H1 (cell line): ENCODE data around the gene ACAD11. TPM values are rescaled to one million over a fixed set of nuclear protein-coding genes. Genes with fewer than 3 reads are reported as not detected.

ENCODE experiments used
- CTCF ChIA-PET: fragments of 300-600 bp; sonication (Branson Sonifier 250); formaldehyde crosslinking; loops from one replicate; lab custom pipeline; 2021; ENCODE audit not compliant: partially characterized antibody; lab: Charles Lee
- POLR2A ChIA-PET: fragments of 300-600 bp; sonication (Branson Sonifier 250); formaldehyde crosslinking; loops from one replicate; lab custom pipeline; 2021; ENCODE audit warnings: inconsistent platforms; ENCODE audit not compliant: partially characterized antibody; lab: Charles Lee
- DNase-seq, 2 experiments: peaks; one replicate each; pipeline versions ENCODE4 v3.0.0 to v3.0.0-alpha.2; 2010 to 2022; ENCODE audit warnings: low spot score in 2 of 2, low read depth in 1 of 2, mixed read lengths in 1 of 2
- FAIRE-seq: peaks from 2 replicates; lab custom pipeline; 2011; peaks lifted over from hg19 to GRCh38; lab: Jason Lieb, UNC
- H2AFZ ChIP-seq: 2 replicates; pipeline ENCODE4 v1.8.1; 2012; ENCODE audit warnings: low read length, inconsistent platforms
- H2AK5ac ChIP-seq: 2 replicates; pipeline ENCODE4 v1.6.1; 2013; ENCODE audit warnings: low read depth, low read length
- H2BK120ac ChIP-seq: replicated peaks from 2 replicates; pipeline ENCODE3; 2013; ENCODE audit warnings: low read depth, low read length, inconsistent platforms
- H2BK12ac ChIP-seq: 2 replicates; pipeline ENCODE4 v1.6.1; 2013; ENCODE audit warnings: low read depth, low read length
- H2BK15ac ChIP-seq: 2 replicates; pipeline ENCODE4 v1.6.1; 2013; ENCODE audit warnings: low read length
- H2BK20ac ChIP-seq: 2 replicates; pipeline ENCODE4 v1.6.1; 2013; ENCODE audit warnings: low read length
- H2BK5ac ChIP-seq: 2 replicates; pipeline ENCODE4 v1.6.1; 2013; ENCODE audit warnings: low read depth, low read length
- H3K14ac ChIP-seq: 2 replicates; pipeline ENCODE4 v1.6.1; 2013; ENCODE audit warnings: inconsistent platforms; ENCODE audit not compliant: insufficient read length
- H3K18ac ChIP-seq: 2 replicates; pipeline ENCODE4 v1.6.1; 2013; ENCODE audit warnings: low read length; ENCODE audit errors: extremely low read depth
- H3K23ac ChIP-seq: 2 replicates; pipeline ENCODE4 v1.6.1; 2013; ENCODE audit warnings: inconsistent platforms; ENCODE audit not compliant: insufficient read length
- H3K23me2 ChIP-seq: 2 replicates; pipeline ENCODE4 v1.6.1; 2013; ENCODE audit warnings: low read depth, low read length
- H3K27ac ChIP-seq: 2 replicates; pipeline ENCODE4 v1.6.1; 2011; ENCODE audit warnings: low read depth, low read length, inconsistent platforms
- H3K27me3 ChIP-seq, 4 experiments: replicated peaks in 1 of 4; 1 replicate in 1 of 4; 2 replicates in 3 of 4; pipeline versions ENCODE4 v1.6.1 to v1.8.1; 2011 to 2013; ENCODE audit warnings: low read length in 3 of 4, mild to moderate bottlenecking in 3 of 4, inconsistent platforms in 2 of 4, mixed read lengths in 2 of 4, moderate library complexity in 1 of 4; ENCODE audit not compliant: control insufficient read depth in 3 of 4, insufficient read depth in 3 of 4; ENCODE audit errors: extremely low read depth in 1 of 4
- H3K36me3 ChIP-seq, 4 experiments: 2 replicates each; pipeline versions ENCODE4 v1.6.1 to v1.8.1; 2011 to 2013; ENCODE audit warnings: mild to moderate bottlenecking in 4 of 4, low read length in 3 of 4, moderate library complexity in 2 of 4, control low read depth in 1 of 4, inconsistent platforms in 1 of 4; ENCODE audit not compliant: insufficient read depth in 4 of 4, control insufficient read depth in 2 of 4
- H3K4ac ChIP-seq: replicated peaks from 2 replicates; pipeline ENCODE3; 2013; ENCODE audit warnings: low read length, low read depth, mixed read lengths, inconsistent platforms; ENCODE audit not compliant: insufficient read length
- H3K4me1 ChIP-seq, 4 experiments: replicated peaks in 1 of 4; 1 replicate in 1 of 4; 2 replicates in 3 of 4; pipeline versions ENCODE4 v1.6.1 to v1.8.1; 2011 to 2013; ENCODE audit warnings: low read length in 3 of 4, inconsistent platforms in 2 of 4, mixed read lengths in 1 of 4; ENCODE audit not compliant: insufficient read depth in 4 of 4, control insufficient read depth in 3 of 4
- H3K4me2 ChIP-seq, 2 experiments: 2 replicates each; pipeline versions ENCODE4 v1.6.1 to v1.8.1; 2011 to 2013; ENCODE audit warnings: low read depth in 2 of 2, low read length in 2 of 2, control low read depth in 1 of 2, inconsistent platforms in 1 of 2, mild to moderate bottlenecking in 1 of 2; ENCODE audit not compliant: insufficient read depth in 1 of 2
- H3K4me3 ChIP-seq, 4 experiments: fragments of 200-600, 300-600 bp in 1 of 4; sonication (generic), shearing (Covaris generic), sonication (Bioruptor Twin) in 1 of 4; 2 replicates each; pipeline versions ENCODE4 v1.5.1 to v1.8.1; 2011 to 2016; ENCODE audit warnings: low read length in 4 of 4, low read depth in 3 of 4, control low read depth in 2 of 4, inconsistent platforms in 2 of 4, mild to moderate bottlenecking in 2 of 4, mixed read lengths in 1 of 4, moderate library complexity in 1 of 4; ENCODE audit not compliant: insufficient read depth in 2 of 4; ENCODE audit errors: extremely low read depth in 1 of 4
- H3K56ac ChIP-seq: replicated peaks from 2 replicates; pipeline ENCODE3; 2013; ENCODE audit warnings: low read depth, mild to moderate bottlenecking, mixed read lengths, low read length, inconsistent platforms; ENCODE audit not compliant: insufficient read length
- H3K79me1 ChIP-seq: 2 replicates; pipeline ENCODE4 v1.6.1; 2013; ENCODE audit warnings: low read depth, low read length, control low read depth
- H3K79me2 ChIP-seq, 2 experiments: 2 replicates each; pipeline versions ENCODE4 v1.6.1 to v1.8.1; 2012 to 2013; ENCODE audit warnings: low read length in 2 of 2, mild to moderate bottlenecking in 2 of 2, inconsistent platforms in 1 of 2; ENCODE audit not compliant: insufficient read depth in 2 of 2, control insufficient read depth in 1 of 2
- H3K9ac ChIP-seq, 4 experiments: replicated peaks in 1 of 4; 1 replicate in 1 of 4; 2 replicates in 3 of 4; pipeline versions ENCODE4 v1.6.1 to v1.8.1; 2011 to 2013; ENCODE audit warnings: low read depth in 3 of 4, low read length in 3 of 4, control low read depth in 2 of 4, mild to moderate bottlenecking in 2 of 4, moderate library complexity in 2 of 4, inconsistent platforms in 1 of 4; ENCODE audit errors: extremely low read depth in 1 of 4
- H3K9me3 ChIP-seq, 2 experiments: 2 replicates each; pipeline versions ENCODE4 v1.6.1 to v1.8.1; 2012 to 2013; ENCODE audit warnings: mild to moderate bottlenecking in 2 of 2, moderate library complexity in 2 of 2, control low read depth in 1 of 2, inconsistent platforms in 1 of 2, low read depth in 1 of 2, low read length in 1 of 2, mixed read lengths in 1 of 2; ENCODE audit not compliant: insufficient read depth in 2 of 2
- H4K20me1 ChIP-seq, 2 experiments: replicated peaks in 1 of 2; 2 replicates each; pipeline versions ENCODE3 to v1.8.1; 2011 to 2013; ENCODE audit warnings: inconsistent platforms in 2 of 2, low read length in 2 of 2, mild to moderate bottlenecking in 1 of 2; ENCODE audit not compliant: insufficient read depth in 2 of 2, control insufficient read depth in 1 of 2
- H4K5ac ChIP-seq: 2 replicates; pipeline ENCODE4 v1.6.1; 2013; ENCODE audit warnings: low read length, low read depth, mixed read lengths, inconsistent platforms; ENCODE audit not compliant: insufficient read length
- H4K8ac ChIP-seq: 2 replicates; pipeline ENCODE4 v1.8.0; 2013; ENCODE audit warnings: mild to moderate bottlenecking, moderate library complexity, low read length, inconsistent platforms; ENCODE audit not compliant: insufficient read depth; ENCODE audit errors: extremely low read depth
- H4K91ac ChIP-seq: replicated peaks from 2 replicates; pipeline ENCODE3; 2013; ENCODE audit warnings: low read length, mixed read lengths, inconsistent platforms; ENCODE audit not compliant: insufficient read length
- ATF2 ChIP-seq: IDR thresholded peaks from 2 replicates; pipeline ENCODE4 v1.6.1; 2012; ENCODE audit warnings: low read length, inconsistent platforms
- CTCF ChIP-seq, 3 experiments: IDR thresholded peaks; 1 replicate in 2 of 3; 2 replicates in 1 of 3; pipeline versions ENCODE4 v1.5.1 to v1.6.1; 2011; ENCODE audit warnings: low read length in 3 of 3, mild to moderate bottlenecking in 3 of 3, inconsistent platforms in 2 of 3, low read depth in 1 of 3, moderate library complexity in 1 of 3; ENCODE audit not compliant: insufficient read depth in 1 of 3; ENCODE audit errors: control extremely low read depth in 1 of 3
- JUND ChIP-seq: IDR thresholded peaks from 2 replicates; pipeline ENCODE4 v1.6.1; 2011; ENCODE audit warnings: mild to moderate bottlenecking, improper control_type of control experiment, low read length
- SAP30 ChIP-seq: fragments of 300-600 bp; sonication (generic); IDR thresholded peaks from 2 replicates; pipeline ENCODE4 v1.7.1; 2012; ENCODE audit warnings: low read length, moderate library complexity, mild to moderate bottlenecking, inconsistent platforms; ENCODE audit not compliant: insufficient read depth, insufficient replicate concordance
- TBP ChIP-seq: IDR thresholded peaks from 2 replicates; pipeline ENCODE4 v1.6.1; 2011; ENCODE audit warnings: low read depth, low read length, improper control_type of control experiment
- YY1 ChIP-seq: IDR thresholded peaks from 2 replicates; pipeline ENCODE4 v1.6.1; 2011; ENCODE audit warnings: low read depth, mild to moderate bottlenecking, low read length
- WGBS, 2 experiments: shearing (Covaris generic) in 1 of 2; methylation state at CpG; one replicate each; pipeline versions ENCODE4 v1.1.6 to v1.1.7; 2013 to 2015; ENCODE audit warnings: low lambda C conversion rate in 2 of 2, mixed read lengths in 2 of 2, inconsistent platforms in 1 of 2, low coverage in 1 of 2, missing lambda C conversion rate in 1 of 2; ENCODE audit not compliant: insufficient replicate concordance in 2 of 2, insufficient coverage in 1 of 2, insufficient read length in 1 of 2; ENCODE audit errors: extremely low coverage in 1 of 2, missing lambda C conversion rate in 1 of 2; 5-methylcytosine and 5-hydroxymethylcytosine counted together
- polyA plus RNA-seq, 7 experiments: library from polyadenylated mRNA; depleted of rRNA in 3 of 7; stranded (reverse) in 5 of 7; unstranded in 2 of 7; fragments of >200 nt in 5 of 7; fragments of 200-250 nt in 2 of 7; gene quantifications; 1 replicate in 5 of 7; 2 replicates in 1 of 7; 4 replicates in 1 of 7; pipeline versions ENCODE4 v1.2.1 to v1.2.3, GENCODE V29; 2011 to 2013; ENCODE audit warnings: missing spikeins in 2 of 7, mixed read lengths in 2 of 7
- total RNA-seq: library from RNA; stranded (reverse); fragmentation: NEBNext Ultra II Directional; extraction: Animal tissue kit (Norgen Biotek cat#: 25700); gene quantifications from 2 replicates; pipeline ENCODE4 v1.2.1, GENCODE V29; 2021

The ACAD11 gene
- total and polyA plus RNA-seq, 2 of the 8 experiments (the other 6 are each of a cell fraction or from before 2014, with no cell fraction given) = 5.5 to 11.0 TPM

GRCh38 chr3:132630612-132631011, 29.0 kb downstream of the ACAD11 start:
- no peak overlapping the region for H3K27ac ChIP-seq
- H3K4me3 ChIP-seq = no peak overlapping the region
- H2BK20ac ChIP-seq = no peak overlapping the region
- H2AFZ ChIP-seq = no peak overlapping the region
- no peaks in the 10 kb centered on the region for H3K4me1 ChIP-seq
- no peak overlapping the region for H2BK15ac ChIP-seq
- no peak overlapping the region for H3K56ac ChIP-seq
- H3K4ac ChIP-seq = no peak overlapping the region
- no peak overlapping the region for H2AK5ac ChIP-seq
- no peak overlapping the region for H4K91ac ChIP-seq
- H4K8ac ChIP-seq = no peak overlapping the region
- no peaks in the 10 kb centered on the region for H3K9me3 ChIP-seq
- no peaks in the 10 kb centered on the region for H3K79me1 ChIP-seq
- no peak overlapping the region for H3K23ac ChIP-seq
- H2BK12ac ChIP-seq = no peak overlapping the region
- H4K20me1 ChIP-seq = no peaks in the 10 kb centered on the region
- no peak overlapping the region for H3K18ac ChIP-seq
- DNase-seq = no peak
- no peak overlapping the region for H3K9ac ChIP-seq
- H2BK5ac ChIP-seq = no peak overlapping the region
- no peak overlapping the region for H4K5ac ChIP-seq
- 95% methylated on average over 7 of the region's 7 CpGs; no CpG with 5 or more reads in 1 of the 2 experiments for WGBS, 2 experiments
- CTCF ChIA-PET = interaction anchor here (3.6 kb wide), 1 partner anchor 12 kb away, joined by 19 read pairs; no protein-coding TSS in a partner anchor
- no peak for FAIRE-seq
- H3K36me3 ChIP-seq = peaks cover 0 to 10% (median 0%) of the 10 kb centered on the region in 4 experiments; a peak in 1 of 8 replicates
- H3K23me2 ChIP-seq = no peaks in the 10 kb centered on the region
- H3K27me3 ChIP-seq = no peaks in the 10 kb centered on the region
- no peaks in the 10 kb centered on the region for H3K79me2 ChIP-seq
- H2BK120ac ChIP-seq = no peak overlapping the region
- TF ChIP-seq SAP30 = no peak
- TF ChIP-seq YY1 = no peak
- no peak for TF ChIP-seq CTCF (IDR thresholded peaks at IDR 0.05; ENCODE audit: control extremely low read depth in 1 of 3, insufficient read depth in 1 of 3, low read depth in 1 of 3, low read length in 3 of 3)
- TF ChIP-seq ATF2 = no peak
- no peak for TF ChIP-seq TBP
- no peak for TF ChIP-seq JUND
- TF ChIP-seq, all 59 proteins: peak for 0
- POLR2A ChIA-PET = no interaction called here
- Histone ChIP-seq H3K4me2 (no peak overlapping the region), H3K14ac (no peak overlapping the region)
